ENCODE data around the gene CALCA.
"Not testable (repeated sequence)": the region's sequence is repeated elsewhere in the genome, so short reads cannot be mapped to it uniquely, and the experiment has no call there.

The CALCA gene

GRCh38 chr11:15006139-15006759, 34.1 kb upstream of the CALCA start:
- no peak overlapping the region for H3K4ac ChIP-seq (ENCODE audit: low read depth in 1 of 2, low read length in 2 of 2)

GRCh38 chr11:14988133-14988532, 16.0 kb upstream of the CALCA start:
- H3K79me1 ChIP-seq (replicated peaks; ENCODE audit: low read length, poor library complexity, severe bottlenecking); H2AK5ac ChIP-seq (ENCODE audit: low read length, severe bottlenecking); H2BK120ac ChIP-seq (ENCODE audit: low read depth, low read length); H3K9me3 ChIP-seq (ENCODE audit: control insufficient read depth, low read length); H3K36me3 ChIP-seq (ENCODE audit: control insufficient read depth in 1 of 2, insufficient read depth in 2 of 2, low read depth in 1 of 2, low read length in 2 of 2); DNase-seq; H4K91ac ChIP-seq (ENCODE audit: low read length); H2BK15ac ChIP-seq (ENCODE audit: low read depth, poor library complexity, severe bottlenecking); H3K4ac ChIP-seq (ENCODE audit: low read depth in 1 of 2, low read length in 2 of 2); H3K4me2 ChIP-seq (ENCODE audit: low read length, poor library complexity, severe bottlenecking); H3K9ac ChIP-seq (ENCODE audit: low read length); H2AFZ ChIP-seq (ENCODE audit: low read depth, low read length); H3K4me3 ChIP-seq (ENCODE audit: insufficient read depth in 1 of 2, low read depth in 1 of 2, low read length in 2 of 2); H3K27ac ChIP-seq (ENCODE audit: low read length, poor library complexity, severe bottlenecking); H3K27me3 ChIP-seq (ENCODE audit: control insufficient read depth in 1 of 2, insufficient read depth in 1 of 2, low read length in 2 of 2); H3K18ac ChIP-seq (ENCODE audit: low read depth in 1 of 2, low read length in 2 of 2); H3K23ac ChIP-seq (ENCODE audit: low read length in 2 of 2); H3K14ac ChIP-seq (ENCODE audit: low read length in 2 of 2); H4K8ac ChIP-seq (ENCODE audit: low read length); H2BK5ac ChIP-seq (ENCODE audit: low read depth, low read length, poor library complexity, severe bottlenecking); H3K4me1 ChIP-seq (ENCODE audit: control insufficient read depth, insufficient read depth, low read depth, low read length): not testable (repeated sequence)
- H2BK12ac ChIP-seq (ENCODE audit: low read length in 2 of 2): peak overlapping the region in 1 of 2 experiments; percentile 10
- WGBS: 51% methylated on average over 3 of the region's 3 CpGs

More at GRCh38 chr11:15006139-15006759, 34.1 kb upstream of the CALCA start:
- H2BK120ac ChIP-seq (ENCODE audit: low read depth, low read length): no peak overlapping the region
- H2BK15ac ChIP-seq (ENCODE audit: low read depth, poor library complexity, severe bottlenecking): no peak overlapping the region
- no peak overlapping the region for H4K91ac ChIP-seq (ENCODE audit: low read length)
- no peak overlapping the region for H2BK5ac ChIP-seq (ENCODE audit: low read depth, low read length, poor library complexity, severe bottlenecking)
- H3K4me2 ChIP-seq (ENCODE audit: low read length, poor library complexity, severe bottlenecking): no peak overlapping the region
- H3K23ac ChIP-seq (ENCODE audit: low read length in 2 of 2): no peak overlapping the region
- H3K27me3 ChIP-seq (ENCODE audit: control insufficient read depth in 1 of 2, insufficient read depth in 1 of 2, low read length in 2 of 2): peaks cover 0 to 5% of the 10 kb centered on the region in 2 experiments
- DNase-seq: peak; percentile 61
- no peak overlapping the region for H3K4me3 ChIP-seq (ENCODE audit: insufficient read depth in 1 of 2, low read depth in 1 of 2, low read length in 2 of 2)
- H3K18ac ChIP-seq (ENCODE audit: low read depth in 1 of 2, low read length in 2 of 2): no peak overlapping the region
- H3K4me1 ChIP-seq (ENCODE audit: control insufficient read depth, insufficient read depth, low read depth, low read length): no peaks in the 10 kb centered on the region
- no peak overlapping the region for H2BK12ac ChIP-seq (ENCODE audit: low read length in 2 of 2)
- H2AK5ac ChIP-seq (ENCODE audit: low read length, severe bottlenecking): no peak overlapping the region
- no peak overlapping the region for H3K9ac ChIP-seq (ENCODE audit: low read length)
- WGBS: 38% methylated on average over 2 of the region's 5 CpGs
- H3K36me3 ChIP-seq (ENCODE audit: control insufficient read depth in 1 of 2, insufficient read depth in 2 of 2, low read depth in 1 of 2, low read length in 2 of 2): no peaks in the 10 kb centered on the region
- H3K79me1 ChIP-seq (replicated peaks; ENCODE audit: low read length, poor library complexity, severe bottlenecking): no peaks in the 10 kb centered on the region
- H3K9me3 ChIP-seq (ENCODE audit: control insufficient read depth, low read length): no peaks in the 10 kb centered on the region
- no peak overlapping the region for H4K8ac ChIP-seq (ENCODE audit: low read length)
- H3K14ac ChIP-seq (ENCODE audit: low read length in 2 of 2): no peak overlapping the region
- H3K27ac ChIP-seq (ENCODE audit: low read length, poor library complexity, severe bottlenecking): no peak overlapping the region
- H2AFZ ChIP-seq (ENCODE audit: low read depth, low read length): no peak overlapping the region

GRCh38 chr11:14981507-14981906, 9.4 kb upstream of the CALCA start:
- no peak overlapping the region for H2BK120ac ChIP-seq (ENCODE audit: low read depth, low read length)
- no peak overlapping the region for H3K9ac ChIP-seq (ENCODE audit: low read length)
- H3K14ac ChIP-seq (ENCODE audit: low read length in 2 of 2): no peak overlapping the region
- no peak overlapping the region for H3K23ac ChIP-seq (ENCODE audit: low read length in 2 of 2)
- no peak for DNase-seq
- no peak overlapping the region for H3K4me3 ChIP-seq (ENCODE audit: insufficient read depth in 1 of 2, low read depth in 1 of 2, low read length in 2 of 2)
- no peaks in the 10 kb centered on the region for H3K36me3 ChIP-seq (ENCODE audit: control insufficient read depth in 1 of 2, insufficient read depth in 2 of 2, low read depth in 1 of 2, low read length in 2 of 2)
- H3K27ac ChIP-seq (ENCODE audit: low read length, poor library complexity, severe bottlenecking): no peak overlapping the region
- H2BK5ac ChIP-seq (ENCODE audit: low read depth, low read length, poor library complexity, severe bottlenecking): no peak overlapping the region
- no peak overlapping the region for H3K4ac ChIP-seq (ENCODE audit: low read depth in 1 of 2, low read length in 2 of 2)
- no peak overlapping the region for H3K18ac ChIP-seq (ENCODE audit: low read depth in 1 of 2, low read length in 2 of 2)
- no peak overlapping the region for H3K4me2 ChIP-seq (ENCODE audit: low read length, poor library complexity, severe bottlenecking)
- no CpG with 5 or more reads among the region's 1 CpG for WGBS
- H2BK12ac ChIP-seq (ENCODE audit: low read length in 2 of 2): no peak overlapping the region
- no peaks in the 10 kb centered on the region for H3K4me1 ChIP-seq (ENCODE audit: control insufficient read depth, insufficient read depth, low read depth, low read length)
- H4K91ac ChIP-seq (ENCODE audit: low read length): no peak overlapping the region
- no peak overlapping the region for H4K8ac ChIP-seq (ENCODE audit: low read length)
- H2AFZ ChIP-seq (ENCODE audit: low read depth, low read length): no peak overlapping the region
- H2BK15ac ChIP-seq (ENCODE audit: low read depth, poor library complexity, severe bottlenecking): no peak overlapping the region
- H2AK5ac ChIP-seq (ENCODE audit: low read length, severe bottlenecking): no peak overlapping the region
- no peaks in the 10 kb centered on the region for H3K9me3 ChIP-seq (ENCODE audit: control insufficient read depth, low read length)
- H3K27me3 ChIP-seq (ENCODE audit: control insufficient read depth in 1 of 2, insufficient read depth in 1 of 2, low read length in 2 of 2): peaks cover 14 to 17% of the 10 kb centered on the region in 2 experiments
- H3K79me1 ChIP-seq (replicated peaks; ENCODE audit: low read length, poor library complexity, severe bottlenecking): no peaks in the 10 kb centered on the region

- no peak overlapping the region for H3K14ac ChIP-seq (ENCODE audit: low read length in 2 of 2)
- H3K23ac ChIP-seq (ENCODE audit: low read length in 2 of 2): no peak overlapping the region
- H3K9me3 ChIP-seq (ENCODE audit: control insufficient read depth, low read length): no peaks in the 10 kb centered on the region
- H2BK15ac ChIP-seq (ENCODE audit: low read depth, poor library complexity, severe bottlenecking): no peak overlapping the region
- H3K27ac ChIP-seq (ENCODE audit: low read length, poor library complexity, severe bottlenecking): no peak overlapping the region
- H3K4me2 ChIP-seq (ENCODE audit: low read length, poor library complexity, severe bottlenecking): no peak overlapping the region
- H4K8ac ChIP-seq (ENCODE audit: low read length): no peak overlapping the region
- H3K36me3 ChIP-seq (ENCODE audit: control insufficient read depth in 1 of 2, insufficient read depth in 2 of 2, low read depth in 1 of 2, low read length in 2 of 2): no peaks in the 10 kb centered on the region
- H3K4me1 ChIP-seq (ENCODE audit: control insufficient read depth, insufficient read depth, low read depth, low read length): no peaks in the 10 kb centered on the region
- H2BK5ac ChIP-seq (ENCODE audit: low read depth, low read length, poor library complexity, severe bottlenecking): no peak overlapping the region
- 90% methylated on average over 2 of the region's 3 CpGs for WGBS
- H3K18ac ChIP-seq (ENCODE audit: low read depth in 1 of 2, low read length in 2 of 2): no peak overlapping the region
- no peak overlapping the region for H2AFZ ChIP-seq (ENCODE audit: low read depth, low read length)
- no peak overlapping the region for H3K9ac ChIP-seq (ENCODE audit: low read length)
- no peak overlapping the region for H2BK120ac ChIP-seq (ENCODE audit: low read depth, low read length)
- no peak overlapping the region for H2AK5ac ChIP-seq (ENCODE audit: low read length, severe bottlenecking)
- DNase-seq: no peak
- H3K4ac ChIP-seq (ENCODE audit: low read depth in 1 of 2, low read length in 2 of 2): no peak overlapping the region
- H3K4me3 ChIP-seq (ENCODE audit: insufficient read depth in 1 of 2, low read depth in 1 of 2, low read length in 2 of 2): no peak overlapping the region
- no peak overlapping the region for H2BK12ac ChIP-seq (ENCODE audit: low read length in 2 of 2)
- H4K91ac ChIP-seq (ENCODE audit: low read length): no peak overlapping the region
- H3K79me1 ChIP-seq (replicated peaks; ENCODE audit: low read length, poor library complexity, severe bottlenecking): no peaks in the 10 kb centered on the region
- peaks cover 20 to 23% of the 10 kb centered on the region in 2 experiments for H3K27me3 ChIP-seq (ENCODE audit: control insufficient read depth in 1 of 2, insufficient read depth in 1 of 2, low read length in 2 of 2)
These were observed 8.7 kb upstream of the CALCA start for GRCh38 chr11:14980854-14981253.

Data from mesenchymal stem cell (in vitro differentiated cells and primary cell).